Hepatocyte (in vitro differentiated cells): ENCODE measurements around the gene PIAS4.

Experiments
- EZH2 ChIP-seq: fragments of 200-600 bp; sonication (generic); IDR thresholded peaks from 2 replicates; pipeline ENCODE4 v1.6.1; 2016; ENCODE audit warnings: antibody characterized with exemption, mild to moderate bottlenecking, borderline replicate concordance
- TF ChIP-seq, protein P1 (sequence below): fragments of 200-600 bp; sonication (generic); IDR thresholded peaks from 2 replicates; pipeline ENCODE4 v1.5.1; 2016; ENCODE audit warnings: antibody characterized with exemption, mild to moderate bottlenecking; ENCODE audit not compliant: poor library complexity

DNA sequence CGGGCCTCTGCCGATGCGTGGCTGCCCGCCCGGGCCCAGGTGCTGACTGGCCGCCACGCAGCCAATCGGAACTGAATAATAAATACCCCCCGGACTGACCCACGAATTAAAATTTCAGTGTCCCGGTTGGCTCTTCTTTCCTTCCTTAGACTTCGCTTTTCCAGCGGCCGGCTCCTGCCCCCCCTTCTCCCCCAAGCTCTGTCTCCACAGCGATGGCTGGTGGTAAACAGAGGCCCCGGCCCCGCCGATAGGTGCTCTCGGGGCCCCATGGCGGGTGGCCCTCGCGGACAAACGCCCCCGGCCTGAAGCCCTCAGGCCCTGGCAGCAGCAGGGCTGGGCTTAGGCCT, 56.6 kb downstream of the PIAS4 start:
- TF ChIP-seq, protein P1, sequence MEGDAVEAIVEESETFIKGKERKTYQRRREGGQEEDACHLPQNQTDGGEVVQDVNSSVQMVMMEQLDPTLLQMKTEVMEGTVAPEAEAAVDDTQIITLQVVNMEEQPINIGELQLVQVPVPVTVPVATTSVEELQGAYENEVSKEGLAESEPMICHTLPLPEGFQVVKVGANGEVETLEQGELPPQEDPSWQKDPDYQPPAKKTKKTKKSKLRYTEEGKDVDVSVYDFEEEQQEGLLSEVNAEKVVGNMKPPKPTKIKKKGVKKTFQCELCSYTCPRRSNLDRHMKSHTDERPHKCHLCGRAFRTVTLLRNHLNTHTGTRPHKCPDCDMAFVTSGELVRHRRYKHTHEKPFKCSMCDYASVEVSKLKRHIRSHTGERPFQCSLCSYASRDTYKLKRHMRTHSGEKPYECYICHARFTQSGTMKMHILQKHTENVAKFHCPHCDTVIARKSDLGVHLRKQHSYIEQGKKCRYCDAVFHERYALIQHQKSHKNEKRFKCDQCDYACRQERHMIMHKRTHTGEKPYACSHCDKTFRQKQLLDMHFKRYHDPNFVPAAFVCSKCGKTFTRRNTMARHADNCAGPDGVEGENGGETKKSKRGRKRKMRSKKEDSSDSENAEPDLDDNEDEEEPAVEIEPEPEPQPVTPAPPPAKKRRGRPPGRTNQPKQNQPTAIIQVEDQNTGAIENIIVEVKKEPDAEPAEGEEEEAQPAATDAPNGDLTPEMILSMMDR, result no peak
- TF ChIP-seq EZH2, result no peak
